BE2C (cell line): ENCODE results near the gene SH3PXD2B.

Source experiments
- DNase-seq: peaks from one replicate; pipeline ENCODE4 v3.0.0-alpha.2; 2020
- H3K27me3 ChIP-seq: fragments of 250-450 bp; sonication (Bioruptor Pico); 2 replicates; pipeline ENCODE4 v1.5.1; 2020; ENCODE audit warnings: mild to moderate bottlenecking
- H3K36me3 ChIP-seq: fragments of 250-450 bp; sonication (Bioruptor Pico); 2 replicates; pipeline ENCODE4 v1.5.1; 2020; ENCODE audit warnings: mild to moderate bottlenecking
- H3K4me1 ChIP-seq: fragments of 250-450 bp; sonication (Bioruptor Pico); 2 replicates; pipeline ENCODE4 v1.5.1; 2020
- H3K4me3 ChIP-seq: 2 replicates; pipeline ENCODE4 v1.5.1; 2011; ENCODE audit warnings: low read depth, low read length
- H3K9me3 ChIP-seq: fragments of 250-450 bp; sonication (Bioruptor Pico); 2 replicates; pipeline ENCODE4 v1.5.1; 2020
- TF ChIP-seq, protein P1 (sequence below): IDR thresholded peaks from 2 replicates; pipeline ENCODE4 v1.5.1; 2012; ENCODE audit warnings: mild to moderate bottlenecking, low read depth, low read length

Gene SH3PXD2B

DNA sequence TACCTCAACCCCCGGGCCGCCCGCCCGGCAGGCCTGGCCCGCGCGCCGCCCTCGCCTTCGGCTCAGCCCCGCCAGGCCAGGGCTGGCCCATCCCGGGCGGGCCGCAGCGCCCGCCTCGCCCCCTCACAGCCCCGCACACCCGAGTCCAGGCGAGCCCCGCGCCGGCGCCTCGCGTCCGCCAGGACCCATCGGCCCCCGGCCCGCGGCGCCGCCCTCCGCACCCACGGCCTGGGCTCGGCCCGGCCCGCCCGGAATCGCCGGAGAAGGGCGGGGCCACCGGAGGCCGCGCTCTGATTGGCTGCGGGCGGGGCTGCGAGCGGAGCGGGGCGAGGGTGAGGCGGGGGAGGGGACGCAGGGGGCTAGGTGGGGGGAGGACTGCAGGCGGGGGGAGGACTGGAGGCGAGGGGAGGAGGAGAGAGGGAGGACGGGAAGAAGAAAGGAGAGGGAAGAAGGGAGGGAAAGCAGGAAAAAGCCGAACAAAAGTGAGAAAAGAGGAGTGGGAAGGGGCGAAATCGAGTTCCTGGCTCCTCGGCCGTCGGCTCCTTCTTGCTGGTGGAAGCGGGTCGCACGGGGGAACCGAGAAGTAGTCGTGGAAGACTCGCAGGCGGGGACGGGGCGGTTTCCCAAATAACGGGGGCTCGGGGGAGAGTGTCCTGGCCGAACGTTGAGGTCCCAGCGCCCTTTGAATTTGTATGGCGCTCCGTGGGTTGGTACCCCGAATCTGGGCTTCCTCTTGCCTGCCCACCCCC lies 170.3 kb downstream of the SH3PXD2B start:
- Histone ChIP-seq H3K27me3 (no peaks in the 10 kb centered on the region), H3K4me1 (peaks cover 5% of the 10 kb centered on the region), H3K9me3 (no peaks in the 10 kb centered on the region), H3K4me3 (peak overlapping the region; percentile 74), H3K36me3 (no peaks in the 10 kb centered on the region)
- DNase-seq: peak; percentile 91
- TF ChIP-seq, protein P1, sequence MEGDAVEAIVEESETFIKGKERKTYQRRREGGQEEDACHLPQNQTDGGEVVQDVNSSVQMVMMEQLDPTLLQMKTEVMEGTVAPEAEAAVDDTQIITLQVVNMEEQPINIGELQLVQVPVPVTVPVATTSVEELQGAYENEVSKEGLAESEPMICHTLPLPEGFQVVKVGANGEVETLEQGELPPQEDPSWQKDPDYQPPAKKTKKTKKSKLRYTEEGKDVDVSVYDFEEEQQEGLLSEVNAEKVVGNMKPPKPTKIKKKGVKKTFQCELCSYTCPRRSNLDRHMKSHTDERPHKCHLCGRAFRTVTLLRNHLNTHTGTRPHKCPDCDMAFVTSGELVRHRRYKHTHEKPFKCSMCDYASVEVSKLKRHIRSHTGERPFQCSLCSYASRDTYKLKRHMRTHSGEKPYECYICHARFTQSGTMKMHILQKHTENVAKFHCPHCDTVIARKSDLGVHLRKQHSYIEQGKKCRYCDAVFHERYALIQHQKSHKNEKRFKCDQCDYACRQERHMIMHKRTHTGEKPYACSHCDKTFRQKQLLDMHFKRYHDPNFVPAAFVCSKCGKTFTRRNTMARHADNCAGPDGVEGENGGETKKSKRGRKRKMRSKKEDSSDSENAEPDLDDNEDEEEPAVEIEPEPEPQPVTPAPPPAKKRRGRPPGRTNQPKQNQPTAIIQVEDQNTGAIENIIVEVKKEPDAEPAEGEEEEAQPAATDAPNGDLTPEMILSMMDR: no peak

DNA sequence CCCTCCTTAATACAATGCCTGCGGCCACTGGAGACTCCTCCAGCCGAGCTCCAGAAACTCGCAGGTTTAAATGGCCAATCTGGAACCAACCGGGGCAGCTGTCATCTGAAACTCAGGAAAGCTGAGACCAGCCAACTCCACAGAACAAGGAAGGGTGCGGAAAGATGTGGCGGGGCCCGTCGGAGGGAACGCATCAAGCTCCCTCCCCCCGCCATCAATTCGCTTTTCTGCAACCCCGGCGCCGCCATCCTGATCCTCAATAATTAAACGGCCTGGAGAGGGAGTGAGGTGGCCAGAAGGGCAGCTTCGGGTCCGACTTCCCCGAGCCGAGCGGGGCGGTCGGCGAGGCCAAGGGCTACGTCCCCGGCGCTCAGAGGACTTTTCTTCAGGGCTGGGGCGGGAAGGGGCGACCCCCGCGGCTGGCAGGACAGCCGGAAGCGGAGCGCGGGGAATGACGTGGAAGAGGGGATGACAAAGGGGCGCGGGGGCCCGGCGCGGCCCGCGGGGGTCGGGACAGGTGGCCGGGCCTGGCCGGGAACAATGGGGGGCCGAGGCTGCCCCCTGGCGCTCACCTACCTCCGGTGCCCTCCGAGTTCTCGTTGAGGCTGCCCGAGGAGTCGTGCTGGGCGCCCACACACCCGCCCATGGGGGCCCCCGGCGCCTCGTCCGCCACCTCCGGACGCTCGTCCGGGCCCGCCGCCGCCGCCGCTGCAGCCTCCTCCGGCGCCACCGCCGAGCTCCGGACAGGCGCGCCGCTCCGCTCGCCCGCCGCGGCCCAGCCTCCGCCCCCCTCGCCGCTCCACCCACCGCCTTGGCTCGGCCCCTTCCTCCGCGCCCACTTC lies 171.1 kb downstream of the SH3PXD2B start, which contains the start of gene UBTD2:
TSS of gene UBTD2 (minus strand) at position 745 of the 842 bp plus-strand sequence. CDS start at position 646, 99 bp downstream.
- no peaks in the 10 kb centered on the region for H3K36me3 ChIP-seq
- peak within 1 kb of the TSS; percentile 94 for H3K4me3 ChIP-seq
- peaks cover 5% of the 10 kb centered on the region for H3K4me1 ChIP-seq
- H3K9me3 ChIP-seq: no peaks in the 10 kb centered on the region
- H3K27me3 ChIP-seq: no peaks in the 10 kb centered on the region
- DNase-seq: peak; percentile 87
- TF ChIP-seq, protein P1: peak; percentile 49

DNA sequence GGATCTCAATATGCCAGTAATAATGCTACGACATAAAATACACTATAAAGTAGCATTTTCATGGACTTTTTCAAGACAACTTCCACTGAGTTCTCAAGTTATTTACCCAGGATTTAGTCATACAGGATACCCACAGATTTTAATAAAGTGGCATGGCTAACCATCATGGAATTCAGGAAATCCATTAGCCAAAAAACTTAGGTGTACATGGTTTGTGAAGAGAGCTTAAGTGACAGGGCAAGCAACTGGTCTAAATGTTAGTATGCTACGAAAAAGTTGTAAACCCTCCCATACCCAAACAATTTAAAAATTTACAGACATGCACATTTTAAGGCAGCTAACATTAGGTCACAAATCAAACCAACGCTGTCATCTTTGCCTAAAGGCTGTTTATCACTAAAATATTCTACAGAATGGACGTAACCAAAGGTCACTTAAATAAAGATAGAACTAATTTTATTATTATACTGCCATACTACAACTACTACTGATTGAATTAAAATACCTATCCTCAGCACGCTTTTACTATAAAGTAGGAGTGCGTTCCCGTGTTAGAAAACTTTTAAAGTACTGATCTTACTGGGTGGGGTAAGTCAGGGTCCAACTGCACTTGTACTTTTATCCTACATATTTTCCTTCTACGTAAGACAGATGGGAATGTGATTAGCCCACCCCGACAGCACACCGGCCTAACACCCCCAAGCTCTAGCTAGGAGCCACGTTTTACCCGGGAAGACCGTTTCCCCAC lies 171.9 kb downstream of the SH3PXD2B start:
- H3K4me1 ChIP-seq: peaks cover 5% of the 10 kb centered on the region
- no peaks in the 10 kb centered on the region for H3K36me3 ChIP-seq
- H3K4me3 ChIP-seq: peak overlapping the region; percentile 94
- TF ChIP-seq, protein P1: no peak
- no peaks in the 10 kb centered on the region for H3K27me3 ChIP-seq
- H3K9me3 ChIP-seq: no peaks in the 10 kb centered on the region
- no peak for DNase-seq

DNA sequence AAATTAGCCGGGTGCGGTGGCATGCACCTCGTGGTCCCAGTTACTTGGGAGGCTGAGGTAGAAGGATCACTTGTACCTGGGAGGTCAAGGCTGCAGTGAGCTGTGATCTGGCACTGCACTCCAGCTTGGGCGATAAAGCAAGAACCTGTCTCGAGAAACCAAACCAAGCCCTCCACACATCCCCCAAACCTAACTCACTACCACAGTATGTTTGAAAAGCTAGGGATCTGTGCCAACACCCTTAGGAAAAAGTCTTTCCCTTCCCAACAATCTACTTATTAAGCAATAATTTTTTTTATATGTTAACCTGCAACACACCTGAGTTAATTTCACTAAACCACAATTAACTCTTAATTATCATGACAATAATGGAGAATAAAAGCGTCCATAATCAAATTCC lies 173.0 kb downstream of the SH3PXD2B start:
- Histone ChIP-seq H3K4me1 (peaks cover 5% of the 10 kb centered on the region), H3K27me3 (no peaks in the 10 kb centered on the region), H3K9me3 (no peaks in the 10 kb centered on the region), H3K4me3 (peak overlapping the region; percentile 94; the same call in 1 of the 2 replicates), H3K36me3 (no peaks in the 10 kb centered on the region)
- no peak for DNase-seq
- TF ChIP-seq, protein P1: no peak

DNA sequence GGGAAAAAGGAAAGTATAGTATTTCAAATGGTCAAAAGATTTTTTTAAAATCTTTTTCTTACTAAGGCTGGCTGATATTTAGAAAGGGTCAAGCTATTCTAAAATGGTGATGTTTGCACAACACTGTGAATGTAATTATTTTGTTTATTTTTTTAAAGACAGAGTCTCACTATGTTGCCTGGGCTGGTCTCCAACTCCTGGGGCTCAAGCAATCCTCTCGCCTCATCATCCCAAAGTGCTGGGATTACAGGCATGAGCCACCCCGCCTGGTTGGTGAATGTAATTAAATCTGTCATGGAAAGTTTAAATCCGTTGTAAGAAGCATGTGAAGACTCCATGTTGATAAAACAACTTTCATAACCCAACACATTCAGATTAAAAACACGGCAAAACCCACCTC lies 173.4 kb downstream of the SH3PXD2B start:
- DNase-seq: no peak
- Histone ChIP-seq H3K36me3 (no peaks in the 10 kb centered on the region), H3K4me3 (no peak overlapping the region), H3K4me1 (peaks cover 5% of the 10 kb centered on the region), H3K9me3 (no peaks in the 10 kb centered on the region), H3K27me3 (no peaks in the 10 kb centered on the region)
- TF ChIP-seq, protein P1: no peak
